T-helper 1 cell treated with Interleukin-12 subunit alpha and Interleukin-12 subunit beta and Interleukin-4 antibody, amounts not matched to agents 30 ng/mL and 1 ng/mL, for 36 hours (primary cell): ENCODE results near the gene TSKS. TPM values are rescaled to one million over a fixed set of nuclear protein-coding genes. Genes with fewer than 3 reads are reported as not detected.

Source experiments
- total RNA-seq: library from RNA; stranded (reverse); gene quantifications from 2 replicates; pipeline ENCODE4 v1.2.3, GENCODE V29; 2022

The TSKS gene
- total RNA-seq, 1 donor from 2014 or later, result 4.0 TPM

Other genes with a start within 250 kb of the TSKS start
- gene RCN3, start 235.3 kb downstream of the TSKS start, total RNA-seq, result 1.9 and 2.0 TPM in 2 replicates
- 214 and 215 TPM in 2 replicates for gene NOSIP, start 182.8 kb downstream of the TSKS start, total RNA-seq
- gene PRRG2, start 182.0 kb downstream of the TSKS start, total RNA-seq, result 0.88 and 1.4 TPM in 2 replicates
- 41.8 and 42.2 TPM in 2 replicates for gene PRR12, start 172.1 kb downstream of the TSKS start, total RNA-seq
- 12.0 and 13.0 TPM in 2 replicates for gene RRAS, start 123.2 kb downstream of the TSKS start, total RNA-seq
- gene SCAF1, start 121.1 kb downstream of the TSKS start, total RNA-seq, result 72.1 and 73.2 TPM in 2 replicates
- gene IRF3, start 97.4 kb downstream of the TSKS start, total RNA-seq, result 151 and 158 TPM in 2 replicates
- 58.4 and 62.9 TPM in 2 replicates for gene BCL2L12, start 97.4 kb downstream of the TSKS start, total RNA-seq
- gene PRMT1, start 86.0 kb downstream of the TSKS start, total RNA-seq, result 186 and 189 TPM in 2 replicates
- 3.9 and 4.4 TPM in 2 replicates for gene ADM5, start 73.7 kb downstream of the TSKS start, total RNA-seq
- gene CPT1C, start 72.2 kb downstream of the TSKS start, total RNA-seq, result 4.3 and 5.1 TPM in 2 replicates
- 72.1 and 74.0 TPM in 2 replicates for gene AP2A1, start 3.7 kb upstream of the TSKS start, total RNA-seq
- gene FUZ, start 50.0 kb upstream of the TSKS start, total RNA-seq, result 10.0 and 11.7 TPM in 2 replicates
- gene MED25, start 55.0 kb upstream of the TSKS start, total RNA-seq, result 57.8 and 59.5 TPM in 2 replicates
- 77.9 and 85.2 TPM in 2 replicates for gene PTOV1, start 87.9 kb upstream of the TSKS start, total RNA-seq
- 178 and 185 TPM in 2 replicates for gene PNKP, start 104.3 kb upstream of the TSKS start, total RNA-seq
- 20.1 and 20.4 TPM in 2 replicates for gene AKT1S1, start 114.0 kb upstream of the TSKS start, total RNA-seq
- 41.2 and 46.3 TPM in 2 replicates for gene TBC1D17, start 114.4 kb upstream of the TSKS start, total RNA-seq
- gene IL4I1, start 133.6 kb upstream of the TSKS start, total RNA-seq, result 10.3 and 10.4 TPM in 2 replicates
- gene ATF5, start 165.9 kb upstream of the TSKS start, total RNA-seq, result 20.5 and 22.8 TPM in 2 replicates
- 149 and 155 TPM in 2 replicates for gene NUP62, start 166.2 kb upstream of the TSKS start, total RNA-seq
- gene SIGLEC11, start 197.9 kb upstream of the TSKS start, total RNA-seq, result not detected in 2 replicates